Measurements from ENCODE around the gene PON1. TPM values are rescaled to one million over a fixed set of nuclear protein-coding genes. Genes with fewer than 3 reads are reported as not detected.

Gene PON1
- total RNA-seq, 2 donors from 2014 or later, result 0.78 TPM; not detected in 1

GRCh38 chr7:95319570-95319969, 4.8 kb downstream of the PON1 start:
- intact Hi-C loops (cut with DNase I), result no loop called here

DNA sequence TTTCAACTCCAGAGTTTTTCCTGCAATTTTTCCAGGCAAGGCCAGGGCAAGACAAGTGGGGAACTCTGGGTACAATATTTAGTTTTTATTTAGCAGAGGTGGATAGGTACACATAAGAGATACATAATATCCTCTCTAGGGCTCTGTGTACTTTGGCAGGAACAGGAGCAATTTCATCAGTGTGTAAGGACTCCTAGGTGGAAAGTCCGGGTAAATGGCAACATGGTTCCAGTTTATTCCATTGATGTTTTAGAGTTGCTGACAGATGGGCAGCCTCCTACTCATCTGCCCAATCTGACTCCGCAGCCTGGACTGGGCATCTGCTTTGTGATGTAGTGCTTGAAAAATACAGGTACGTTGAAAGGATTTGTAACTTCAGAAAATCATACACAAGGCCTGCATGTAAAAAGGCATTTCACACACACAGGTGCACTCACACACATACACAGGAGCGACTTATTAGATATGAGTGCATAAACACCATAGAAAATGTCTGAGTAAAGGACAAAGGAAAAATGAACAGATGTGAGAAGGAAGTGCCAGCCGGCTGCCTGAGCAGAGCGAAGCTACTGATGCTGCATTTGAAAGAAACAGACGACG, 5.7 kb downstream of the PON1 start:
- H3K36me3 ChIP-seq (replicated peaks in 1 of 2; ENCODE audit: insufficient read depth in 1 of 2, low read depth in 2 of 2), result no peaks in the 10 kb centered on the region
- no peaks in the 10 kb centered on the region for H3K27me3 ChIP-seq
- no peaks in the 10 kb centered on the region for H3K9me3 ChIP-seq
- no peak for ATAC-seq
- H3K4me1 ChIP-seq, result no peaks in the 10 kb centered on the region
- no peak for DNase-seq
- no peak overlapping the region for H3K4me3 ChIP-seq
- H3K27ac ChIP-seq, result no peak overlapping the region
- TF ChIP-seq POLR2A (IDR thresholded peaks at IDR 0.05), result no peak
- intact Hi-C loops (cut with DNase I), result no loop called here
- WGBS, 2 donors, result 87 to 90% methylated on average over 8 of the region's 8 CpGs

More at GRCh38 chr7:95319570-95319969, 4.8 kb downstream of the PON1 start:
- ATAC-seq (no peak), DNase-seq (no peak)
- no peaks in the 10 kb centered on the region for H3K9me3 ChIP-seq
- no peaks in the 10 kb centered on the region for H3K27me3 ChIP-seq
- 90 to 100% methylated on average over 1 of the region's 1 CpG for WGBS, 2 donors
- no peaks in the 10 kb centered on the region for H3K4me1 ChIP-seq
- no peaks in the 10 kb centered on the region for H3K36me3 ChIP-seq (replicated peaks in 1 of 2; ENCODE audit: insufficient read depth in 1 of 2, low read depth in 2 of 2)
- no peak for TF ChIP-seq POLR2A (IDR thresholded peaks at IDR 0.05)
- TF ChIP-seq, protein P1, sequence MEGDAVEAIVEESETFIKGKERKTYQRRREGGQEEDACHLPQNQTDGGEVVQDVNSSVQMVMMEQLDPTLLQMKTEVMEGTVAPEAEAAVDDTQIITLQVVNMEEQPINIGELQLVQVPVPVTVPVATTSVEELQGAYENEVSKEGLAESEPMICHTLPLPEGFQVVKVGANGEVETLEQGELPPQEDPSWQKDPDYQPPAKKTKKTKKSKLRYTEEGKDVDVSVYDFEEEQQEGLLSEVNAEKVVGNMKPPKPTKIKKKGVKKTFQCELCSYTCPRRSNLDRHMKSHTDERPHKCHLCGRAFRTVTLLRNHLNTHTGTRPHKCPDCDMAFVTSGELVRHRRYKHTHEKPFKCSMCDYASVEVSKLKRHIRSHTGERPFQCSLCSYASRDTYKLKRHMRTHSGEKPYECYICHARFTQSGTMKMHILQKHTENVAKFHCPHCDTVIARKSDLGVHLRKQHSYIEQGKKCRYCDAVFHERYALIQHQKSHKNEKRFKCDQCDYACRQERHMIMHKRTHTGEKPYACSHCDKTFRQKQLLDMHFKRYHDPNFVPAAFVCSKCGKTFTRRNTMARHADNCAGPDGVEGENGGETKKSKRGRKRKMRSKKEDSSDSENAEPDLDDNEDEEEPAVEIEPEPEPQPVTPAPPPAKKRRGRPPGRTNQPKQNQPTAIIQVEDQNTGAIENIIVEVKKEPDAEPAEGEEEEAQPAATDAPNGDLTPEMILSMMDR (IDR thresholded peaks at IDR 0.05), result no peak
- no peak overlapping the region for H3K27ac ChIP-seq
- H3K4me3 ChIP-seq, result no peak overlapping the region

GRCh38 chr7:95317966-95318365, 6.4 kb downstream of the PON1 start:
- Histone ChIP-seq H3K27ac (no peak overlapping the region), H3K27me3 (no peaks in the 10 kb centered on the region), H3K9me3 (no peaks in the 10 kb centered on the region), H3K4me1 (no peaks in the 10 kb centered on the region), H3K36me3 (replicated peaks in 1 of 2; ENCODE audit: insufficient read depth in 1 of 2, low read depth in 2 of 2) (no peaks in the 10 kb centered on the region), H3K4me3 (no peak overlapping the region)
- no peak for ATAC-seq
- DNase-seq, result no peak
- WGBS, 2 donors, result 44 to 48% methylated on average over 3 of the region's 3 CpGs
- intact Hi-C loops (cut with DNase I), result no loop called here
- TF ChIP-seq, protein P1 (IDR thresholded peaks at IDR 0.05), result no peak
- TF ChIP-seq POLR2A (IDR thresholded peaks at IDR 0.05), result no peak

DNA sequence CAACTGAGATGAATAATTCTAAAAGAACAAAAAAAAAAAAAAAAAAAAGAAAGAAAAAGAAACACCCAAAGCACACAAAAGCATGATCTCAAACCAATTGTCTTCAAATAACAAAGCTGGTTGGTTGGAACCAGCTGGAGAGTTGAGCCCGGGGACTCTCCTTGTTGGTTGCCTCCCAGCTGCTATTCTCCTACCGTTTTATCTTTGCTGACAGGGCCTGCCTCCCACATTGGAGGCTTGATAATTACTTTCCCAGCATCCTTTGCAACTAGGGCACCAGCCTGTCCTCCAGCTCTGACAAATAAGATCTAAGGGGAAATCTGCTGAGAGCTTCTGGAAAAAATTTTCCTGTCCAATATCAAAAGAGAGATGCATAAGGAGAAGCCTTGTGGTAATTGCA, 6.8 kb downstream of the PON1 start:
- no peak for ATAC-seq
- no peak for TF ChIP-seq POLR2A (IDR thresholded peaks at IDR 0.05)
- TF ChIP-seq, protein P1 (IDR thresholded peaks at IDR 0.05), result no peak
- Histone ChIP-seq H3K4me3 (no peak overlapping the region), H3K4me1 (no peaks in the 10 kb centered on the region), H3K27ac (no peak overlapping the region), H3K9me3 (no peaks in the 10 kb centered on the region), H3K27me3 (no peaks in the 10 kb centered on the region), H3K36me3 (replicated peaks in 1 of 2; ENCODE audit: insufficient read depth in 1 of 2, low read depth in 2 of 2) (no peaks in the 10 kb centered on the region)
- WGBS, 2 donors, result 14 to 30% methylated on average over 2 of the region's 2 CpGs
- no peak for DNase-seq
- intact Hi-C loops (cut with DNase I), result no loop called here

GRCh38 chr7:95316588-95316987, 7.7 kb downstream of the PON1 start:
- ATAC-seq (no peak), DNase-seq (no peak)
- intact Hi-C loops (cut with DNase I), result no loop called here
- H3K4me1 ChIP-seq, result no peaks in the 10 kb centered on the region
- no peaks in the 10 kb centered on the region for H3K36me3 ChIP-seq (replicated peaks in 1 of 2; ENCODE audit: insufficient read depth in 1 of 2, low read depth in 2 of 2)
- no peak for TF ChIP-seq POLR2A (IDR thresholded peaks at IDR 0.05)
- TF ChIP-seq, protein P1 (IDR thresholded peaks at IDR 0.05), result no peak
- H3K27ac ChIP-seq, result no peak overlapping the region
- no peaks in the 10 kb centered on the region for H3K27me3 ChIP-seq
- H3K4me3 ChIP-seq, result no peak overlapping the region
- 73 to 84% methylated on average over 2 of the region's 2 CpGs for WGBS, 2 donors
- H3K9me3 ChIP-seq, result no peaks in the 10 kb centered on the region
